ENCODE measurements around the gene RCC1.
"Not testable (repeated sequence)": the region's sequence is repeated elsewhere in the genome, so short reads cannot be mapped to it uniquely, and the experiment has no call there.

RCC1 gene

GRCh38 chr1:28510970-28511440 lies 5.2 kb downstream of the RCC1 start:
- Histone ChIP-seq H3K4me1 (ENCODE audit: control insufficient read depth, insufficient read depth, low read length, poor library complexity, severe bottlenecking) (peaks cover 21% of the 10 kb centered on the region), H3K4me3 (ENCODE audit: extremely low read depth, insufficient read depth, low read length, poor library complexity, severe bottlenecking) (no peak overlapping the region), H3K36me3 (ENCODE audit: control insufficient read depth, insufficient read depth, low read length) (peaks cover 73% of the 10 kb centered on the region), H3K27ac (ENCODE audit: low read depth, low read length, severe bottlenecking) (peak overlapping the region; percentile 89), H3K9me3 (ENCODE audit: control insufficient read depth, low read length) (no peaks in the 10 kb centered on the region)
- 100% methylated on average over 1 of the region's 2 CpGs; no CpG with 5 or more reads in 1 of the 2 experiments for WGBS, 2 experiments (ENCODE audit: insufficient coverage in 2 of 2)

- Histone ChIP-seq H3K27ac (ENCODE audit: low read depth, low read length, severe bottlenecking) (peak overlapping the region; percentile 26), H3K36me3 (ENCODE audit: control insufficient read depth, insufficient read depth, low read length) (peaks cover 67% of the 10 kb centered on the region), H3K4me1 (ENCODE audit: control insufficient read depth, insufficient read depth, low read length, poor library complexity, severe bottlenecking) (peaks cover 21% of the 10 kb centered on the region), H3K9me3 (ENCODE audit: control insufficient read depth, low read length) (no peaks in the 10 kb centered on the region), H3K4me3 (ENCODE audit: extremely low read depth, insufficient read depth, low read length, poor library complexity, severe bottlenecking) (no peak overlapping the region)
- WGBS, 2 experiments (ENCODE audit: insufficient coverage in 2 of 2): 94% methylated on average over 4 of the region's 7 CpGs; no CpG with 5 or more reads in 1 of the 2 experiments
Measured at GRCh38 chr1:28512058-28512611, 6.3 kb downstream of the RCC1 start.

GRCh38 chr1:28514445-28514933 lies 8.6 kb downstream of the RCC1 start:
- Histone ChIP-seq H3K4me1 (ENCODE audit: control insufficient read depth, insufficient read depth, low read length, poor library complexity, severe bottlenecking) (peaks cover 20% of the 10 kb centered on the region), H3K36me3 (ENCODE audit: control insufficient read depth, insufficient read depth, low read length) (peaks cover 44% of the 10 kb centered on the region)
- 91 to 92% methylated on average over 5 to 6 of the region's 13 CpGs for WGBS, 2 experiments (ENCODE audit: insufficient coverage in 2 of 2)
- H3K4me3 ChIP-seq (ENCODE audit: extremely low read depth, insufficient read depth, low read length, poor library complexity, severe bottlenecking); H3K27ac ChIP-seq (ENCODE audit: low read depth, low read length, severe bottlenecking); H3K9me3 ChIP-seq (ENCODE audit: control insufficient read depth, low read length): not testable (repeated sequence)

- peaks cover 12% of the 10 kb centered on the region for H3K4me1 ChIP-seq (ENCODE audit: control insufficient read depth, insufficient read depth, low read length, poor library complexity, severe bottlenecking)
- 100% methylated on average over 1 of the region's 1 CpG for WGBS, 2 experiments (ENCODE audit: insufficient coverage in 2 of 2)
- H3K9me3 ChIP-seq (ENCODE audit: control insufficient read depth, low read length): no peaks in the 10 kb centered on the region
- H3K4me3 ChIP-seq (ENCODE audit: extremely low read depth, insufficient read depth, low read length, poor library complexity, severe bottlenecking): no peak overlapping the region
- peaks cover 27% of the 10 kb centered on the region for H3K36me3 ChIP-seq (ENCODE audit: control insufficient read depth, insufficient read depth, low read length)
- no peak overlapping the region for H3K27ac ChIP-seq (ENCODE audit: low read depth, low read length, severe bottlenecking)
Measured at GRCh38 chr1:28516518-28516956, 10.7 kb downstream of the RCC1 start.

- WGBS, 2 experiments (ENCODE audit: insufficient coverage in 2 of 2): 48 to 55% methylated on average over 3 to 4 of the region's 7 CpGs
- Histone ChIP-seq H3K4me3 (ENCODE audit: extremely low read depth, insufficient read depth, low read length, poor library complexity, severe bottlenecking) (peak overlapping the region; percentile 63), H3K9me3 (ENCODE audit: control insufficient read depth, low read length) (no peaks in the 10 kb centered on the region), H3K27ac (ENCODE audit: low read depth, low read length, severe bottlenecking) (peak overlapping the region; percentile 93), H3K4me1 (ENCODE audit: control insufficient read depth, insufficient read depth, low read length, poor library complexity, severe bottlenecking) (peaks cover 15% of the 10 kb centered on the region), H3K36me3 (ENCODE audit: control insufficient read depth, insufficient read depth, low read length) (peaks cover 25% of the 10 kb centered on the region)
Measured at GRCh38 chr1:28517649-28517999, 11.8 kb downstream of the RCC1 start.

- Histone ChIP-seq H3K4me3 (ENCODE audit: extremely low read depth, insufficient read depth, low read length, poor library complexity, severe bottlenecking) (peak overlapping the region; percentile 63), H3K27ac (ENCODE audit: low read depth, low read length, severe bottlenecking) (peak overlapping the region; percentile 93), H3K4me1 (ENCODE audit: control insufficient read depth, insufficient read depth, low read length, poor library complexity, severe bottlenecking) (peaks cover 15% of the 10 kb centered on the region), H3K36me3 (ENCODE audit: control insufficient read depth, insufficient read depth, low read length) (peaks cover 25% of the 10 kb centered on the region), H3K9me3 (ENCODE audit: control insufficient read depth, low read length) (no peaks in the 10 kb centered on the region)
- 0 to 1% methylated on average over 51 to 58 of the region's 92 CpGs for WGBS, 2 experiments (ENCODE audit: insufficient coverage in 2 of 2)
Measured at GRCh38 chr1:28518000-28518744, 12.3 kb downstream of the RCC1 start.

- H3K9me3 ChIP-seq (ENCODE audit: control insufficient read depth, low read length): no peaks in the 10 kb centered on the region
- WGBS, 2 experiments (ENCODE audit: insufficient coverage in 2 of 2): 21 to 22% methylated on average over 11 to 14 of the region's 21 CpGs
- H3K27ac ChIP-seq (ENCODE audit: low read depth, low read length, severe bottlenecking): peak overlapping the region; percentile 93
- peaks cover 22% of the 10 kb centered on the region for H3K36me3 ChIP-seq (ENCODE audit: control insufficient read depth, insufficient read depth, low read length)
- H3K4me1 ChIP-seq (ENCODE audit: control insufficient read depth, insufficient read depth, low read length, poor library complexity, severe bottlenecking): peaks cover 15% of the 10 kb centered on the region
- peak overlapping the region; percentile 63 for H3K4me3 ChIP-seq (ENCODE audit: extremely low read depth, insufficient read depth, low read length, poor library complexity, severe bottlenecking)
Measured at GRCh38 chr1:28518745-28519341, 13.0 kb downstream of the RCC1 start.

GRCh38 chr1:28519946-28520725 lies 14.3 kb downstream of the RCC1 start:
- H3K27ac ChIP-seq (ENCODE audit: low read depth, low read length, severe bottlenecking): no peak overlapping the region
- 94 to 100% methylated on average over 1 to 5 of the region's 10 CpGs for WGBS, 2 experiments (ENCODE audit: insufficient coverage in 2 of 2)
- H3K9me3 ChIP-seq (ENCODE audit: control insufficient read depth, low read length): no peaks in the 10 kb centered on the region
- H3K4me3 ChIP-seq (ENCODE audit: extremely low read depth, insufficient read depth, low read length, poor library complexity, severe bottlenecking): no peak overlapping the region
- peaks cover 21% of the 10 kb centered on the region for H3K36me3 ChIP-seq (ENCODE audit: control insufficient read depth, insufficient read depth, low read length)
- peaks cover 15% of the 10 kb centered on the region for H3K4me1 ChIP-seq (ENCODE audit: control insufficient read depth, insufficient read depth, low read length, poor library complexity, severe bottlenecking)

- H3K9me3 ChIP-seq (ENCODE audit: control insufficient read depth, low read length); H3K4me3 ChIP-seq (ENCODE audit: extremely low read depth, insufficient read depth, low read length, poor library complexity, severe bottlenecking); H3K27ac ChIP-seq (ENCODE audit: low read depth, low read length, severe bottlenecking): not testable (repeated sequence)
- 97 to 98% methylated on average over 12 of the region's 12 CpGs for WGBS, 2 experiments (ENCODE audit: insufficient coverage in 2 of 2)
- H3K4me1 ChIP-seq (ENCODE audit: control insufficient read depth, insufficient read depth, low read length, poor library complexity, severe bottlenecking): peaks cover 17% of the 10 kb centered on the region
- H3K36me3 ChIP-seq (ENCODE audit: control insufficient read depth, insufficient read depth, low read length): peaks cover 21% of the 10 kb centered on the region
Measured at GRCh38 chr1:28520796-28521195, 15.0 kb downstream of the RCC1 start.

- no peak overlapping the region for H3K27ac ChIP-seq (ENCODE audit: low read depth, low read length, severe bottlenecking)
- WGBS, 2 experiments (ENCODE audit: insufficient coverage in 2 of 2): 90 to 94% methylated on average over 5 to 6 of the region's 6 CpGs
- peaks cover 25% of the 10 kb centered on the region for H3K4me1 ChIP-seq (ENCODE audit: control insufficient read depth, insufficient read depth, low read length, poor library complexity, severe bottlenecking)
- H3K36me3 ChIP-seq (ENCODE audit: control insufficient read depth, insufficient read depth, low read length): peaks cover 21% of the 10 kb centered on the region
- no peaks in the 10 kb centered on the region for H3K9me3 ChIP-seq (ENCODE audit: control insufficient read depth, low read length)
- no peak overlapping the region for H3K4me3 ChIP-seq (ENCODE audit: extremely low read depth, insufficient read depth, low read length, poor library complexity, severe bottlenecking)
Measured at GRCh38 chr1:28521502-28522164, 15.8 kb downstream of the RCC1 start.
